ENCODE data around the gene YJEFN3. TPM values are rescaled to one million over a fixed set of nuclear protein-coding genes. Genes with fewer than 3 reads are reported as not detected.
A peak's percentile ranks its signal among the peaks of the same experiment; 100 is the strongest.

The YJEFN3 gene
- total RNA-seq, 1 donor from 2014 or later = 4.0 TPM

GRCh38 chr19:19488875-19489690 lies 39.6 kb upstream of the YJEFN3 start:
- H3K27me3 Mint-ChIP-seq (ENCODE audit: low read depth) = no peaks in the 10 kb centered on the region
- no peaks in the 10 kb centered on the region for H3K9me3 Mint-ChIP-seq (ENCODE audit: low read depth)
- TF ChIP-seq, protein P1, sequence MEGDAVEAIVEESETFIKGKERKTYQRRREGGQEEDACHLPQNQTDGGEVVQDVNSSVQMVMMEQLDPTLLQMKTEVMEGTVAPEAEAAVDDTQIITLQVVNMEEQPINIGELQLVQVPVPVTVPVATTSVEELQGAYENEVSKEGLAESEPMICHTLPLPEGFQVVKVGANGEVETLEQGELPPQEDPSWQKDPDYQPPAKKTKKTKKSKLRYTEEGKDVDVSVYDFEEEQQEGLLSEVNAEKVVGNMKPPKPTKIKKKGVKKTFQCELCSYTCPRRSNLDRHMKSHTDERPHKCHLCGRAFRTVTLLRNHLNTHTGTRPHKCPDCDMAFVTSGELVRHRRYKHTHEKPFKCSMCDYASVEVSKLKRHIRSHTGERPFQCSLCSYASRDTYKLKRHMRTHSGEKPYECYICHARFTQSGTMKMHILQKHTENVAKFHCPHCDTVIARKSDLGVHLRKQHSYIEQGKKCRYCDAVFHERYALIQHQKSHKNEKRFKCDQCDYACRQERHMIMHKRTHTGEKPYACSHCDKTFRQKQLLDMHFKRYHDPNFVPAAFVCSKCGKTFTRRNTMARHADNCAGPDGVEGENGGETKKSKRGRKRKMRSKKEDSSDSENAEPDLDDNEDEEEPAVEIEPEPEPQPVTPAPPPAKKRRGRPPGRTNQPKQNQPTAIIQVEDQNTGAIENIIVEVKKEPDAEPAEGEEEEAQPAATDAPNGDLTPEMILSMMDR (IDR thresholded peaks at IDR 0.05) = no peak
- peak overlapping the region; percentile 95 for H3K27ac Mint-ChIP-seq (ENCODE audit: unreplicated experiment)
- DNase-seq (ENCODE audit: low spot score) = no peak
- H3K4me1 Mint-ChIP-seq (ENCODE audit: low read depth) = peaks cover 37% of the 10 kb centered on the region
- H3K4me3 Mint-ChIP-seq (ENCODE audit: unreplicated experiment) = peak overlapping the region; percentile 47
- H3K36me3 Mint-ChIP-seq (ENCODE audit: low read depth) = no peaks in the 10 kb centered on the region

GRCh38 chr19:19489804-19490204 lies 38.9 kb upstream of the YJEFN3 start:
- peaks cover 37% of the 10 kb centered on the region for H3K4me1 Mint-ChIP-seq (ENCODE audit: low read depth)
- peak overlapping the region; percentile 95 for H3K27ac Mint-ChIP-seq (ENCODE audit: unreplicated experiment)
- DNase-seq (ENCODE audit: low spot score) = no peak
- no peaks in the 10 kb centered on the region for H3K9me3 Mint-ChIP-seq (ENCODE audit: low read depth)
- H3K36me3 Mint-ChIP-seq (ENCODE audit: low read depth) = peaks cover 3% of the 10 kb centered on the region
- H3K4me3 Mint-ChIP-seq (ENCODE audit: unreplicated experiment) = no peak overlapping the region
- no peaks in the 10 kb centered on the region for H3K27me3 Mint-ChIP-seq (ENCODE audit: low read depth)
- TF ChIP-seq, protein P1 (IDR thresholded peaks at IDR 0.05) = no peak

DNA sequence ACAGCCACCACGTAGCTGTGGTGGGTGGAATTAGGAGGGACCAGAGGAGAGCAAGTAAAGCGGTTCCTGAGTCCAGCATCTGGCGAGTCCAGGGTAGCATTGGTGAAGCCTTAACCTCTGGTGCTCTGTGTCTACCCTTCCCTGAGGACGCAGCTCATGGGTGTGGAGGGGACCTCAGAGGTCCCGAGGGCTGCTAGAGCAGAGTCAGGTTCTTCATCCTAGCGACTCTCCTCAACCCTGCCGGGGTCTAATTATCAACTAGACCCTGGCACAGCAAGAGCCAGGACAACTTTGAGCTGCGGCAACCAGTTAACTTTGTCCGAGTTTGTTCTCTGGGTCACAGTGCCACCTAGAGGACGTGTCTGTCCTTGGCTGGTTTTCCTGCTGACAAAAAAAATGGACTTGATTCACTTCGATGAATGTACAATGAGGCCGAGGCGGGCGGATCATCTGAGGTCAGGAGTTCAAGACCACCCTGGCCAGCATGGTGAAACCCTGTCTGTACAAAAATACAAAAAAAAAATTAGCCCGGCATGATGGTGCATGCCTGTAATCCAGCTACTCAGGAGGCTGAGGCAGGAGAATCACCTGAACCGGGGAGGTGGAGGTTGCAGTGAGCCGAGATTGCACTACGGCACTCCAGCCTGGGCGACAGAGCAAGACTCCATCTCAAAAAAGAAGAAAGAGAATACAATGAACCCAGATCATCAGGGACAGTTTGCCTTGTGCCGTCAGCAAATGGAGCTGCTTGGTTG lies 38.3 kb upstream of the YJEFN3 start:
- Mint-ChIP-seq H3K27ac (ENCODE audit: unreplicated experiment) (peak overlapping the region; percentile 95), H3K36me3 (ENCODE audit: low read depth) (peaks cover 4% of the 10 kb centered on the region), H3K27me3 (ENCODE audit: low read depth) (no peaks in the 10 kb centered on the region), H3K9me3 (ENCODE audit: low read depth) (no peaks in the 10 kb centered on the region), H3K4me1 (ENCODE audit: low read depth) (peaks cover 35% of the 10 kb centered on the region), H3K4me3 (ENCODE audit: unreplicated experiment) (no peak overlapping the region)
- DNase-seq (ENCODE audit: low spot score) = no peak
- TF ChIP-seq, protein P1 (IDR thresholded peaks at IDR 0.05) = peak; percentile 95

DNA sequence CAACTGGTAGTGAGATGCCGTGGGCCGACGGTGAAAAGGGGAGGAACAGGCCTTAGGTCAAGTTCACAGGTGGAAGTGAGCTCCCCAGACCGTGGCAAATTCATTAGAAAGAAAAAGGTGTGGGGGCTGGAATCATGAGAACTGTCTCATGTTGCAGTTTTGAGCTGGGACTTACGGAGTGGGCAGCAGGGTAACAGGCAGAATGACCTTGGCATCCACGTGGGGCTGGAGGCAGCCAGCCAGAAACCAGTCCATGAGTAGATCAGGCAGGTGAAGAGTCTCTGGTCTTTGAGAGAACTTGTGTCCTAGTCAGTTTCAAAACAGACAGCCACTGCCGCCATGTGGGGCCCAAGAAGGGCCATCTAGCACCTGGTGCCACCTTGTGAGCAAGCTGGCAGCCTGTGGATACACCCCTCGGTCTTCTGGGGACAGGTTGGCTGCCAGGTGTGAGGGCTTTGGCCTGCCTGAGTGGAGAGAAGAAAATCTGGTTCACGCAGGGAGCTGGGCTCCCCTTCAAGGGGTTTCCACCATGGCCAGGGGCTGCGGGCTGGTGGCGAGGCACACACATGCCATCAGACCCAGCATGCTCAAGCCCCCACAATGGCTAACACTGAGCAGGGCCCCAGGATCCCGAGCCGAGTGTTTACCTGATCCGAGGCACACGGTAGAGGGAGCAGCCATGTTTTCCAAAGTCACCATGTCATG lies 37.2 kb upstream of the YJEFN3 start:
- no peaks in the 10 kb centered on the region for H3K9me3 Mint-ChIP-seq (ENCODE audit: low read depth)
- TF ChIP-seq, protein P1 (IDR thresholded peaks at IDR 0.05) = no peak
- peaks cover 34% of the 10 kb centered on the region for H3K4me1 Mint-ChIP-seq (ENCODE audit: low read depth)
- no peaks in the 10 kb centered on the region for H3K27me3 Mint-ChIP-seq (ENCODE audit: low read depth)
- no peak for DNase-seq (ENCODE audit: low spot score)
- H3K4me3 Mint-ChIP-seq (ENCODE audit: unreplicated experiment) = no peak overlapping the region
- H3K27ac Mint-ChIP-seq (ENCODE audit: unreplicated experiment) = no peak overlapping the region
- peaks cover 6% of the 10 kb centered on the region for H3K36me3 Mint-ChIP-seq (ENCODE audit: low read depth)

GRCh38 chr19:19492026-19492610 lies 36.6 kb upstream of the YJEFN3 start:
- Mint-ChIP-seq H3K27ac (ENCODE audit: unreplicated experiment) (no peak overlapping the region), H3K27me3 (ENCODE audit: low read depth) (no peaks in the 10 kb centered on the region)

More at GRCh38 chr19:19492026-19492610, 36.6 kb upstream of the YJEFN3 start:
- no peaks in the 10 kb centered on the region for H3K9me3 Mint-ChIP-seq (ENCODE audit: low read depth)
- TF ChIP-seq, protein P1 (IDR thresholded peaks at IDR 0.05) = no peak
- H3K36me3 Mint-ChIP-seq (ENCODE audit: low read depth) = peaks cover 8% of the 10 kb centered on the region
- peaks cover 34% of the 10 kb centered on the region for H3K4me1 Mint-ChIP-seq (ENCODE audit: low read depth)
- H3K4me3 Mint-ChIP-seq (ENCODE audit: unreplicated experiment) = no peak overlapping the region
- DNase-seq (ENCODE audit: low spot score) = no peak
